Subcutaneous abdominal adipose tissue (tissue), 5 donors: ENCODE measurements around the gene SYDE1.

Source experiments
- H3K27ac ChIP-seq: one replicate; pipeline ENCODE4 v1.7.0; 2013; ENCODE audit warnings: low read depth, mild to moderate bottlenecking, inconsistent platforms, low read length, moderate library complexity
- H3K27me3 ChIP-seq, 5 donors: one replicate each; pipeline ENCODE4 v1.7.0; 2013; ENCODE audit warnings: low read length in 5 of 5, inconsistent platforms in 1 of 5; ENCODE audit not compliant: control insufficient read depth in 5 of 5, insufficient read depth in 4 of 5
- H3K36me3 ChIP-seq, 5 donors: one replicate each; pipeline ENCODE4 v1.7.0; 2013; ENCODE audit warnings: low read length in 5 of 5; ENCODE audit not compliant: control insufficient read depth in 5 of 5, insufficient read depth in 5 of 5
- H3K4me1 ChIP-seq, 5 donors: one replicate each; pipeline ENCODE4 v1.7.0; 2013; ENCODE audit warnings: low read length in 5 of 5, mild to moderate bottlenecking in 3 of 5, moderate library complexity in 1 of 5; ENCODE audit not compliant: control insufficient read depth in 5 of 5, insufficient read depth in 5 of 5
- H3K4me3 ChIP-seq, 5 donors: one replicate each; pipeline ENCODE4 v1.7.0; 2013; ENCODE audit warnings: low read length in 5 of 5, low read depth in 1 of 5
- H3K9ac ChIP-seq, 5 donors: one replicate each; pipeline ENCODE4 v1.7.0; 2013; ENCODE audit warnings: low read length in 5 of 5, mild to moderate bottlenecking in 4 of 5, moderate library complexity in 3 of 5
- H3K9me3 ChIP-seq, 5 donors: one replicate each; pipeline ENCODE4 v1.7.0; 2013; ENCODE audit warnings: low read length in 5 of 5; ENCODE audit not compliant: control insufficient read depth in 5 of 5
- donor health status: healthy.
- donor health status: healthy.
- donor health status: healthy.
- donor health status: healthy.
- donor health status: healthy.

The SYDE1 gene

GRCh38 chr19:15161028-15161984, 54.1 kb downstream of the SYDE1 start:
- Histone ChIP-seq H3K4me1 (no peaks in the 10 kb centered on the region), H3K9me3 (peaks cover 0 to 27% (median 19%) of the 10 kb centered on the region in 5 donors), H3K4me3 (no peak overlapping the region), H3K27ac (no peak overlapping the region), H3K9ac (no peak overlapping the region), H3K36me3 (peaks cover 0 to 33% (median 20%) of the 10 kb centered on the region in 5 donors), H3K27me3 (no peaks in the 10 kb centered on the region)
